Astrocyte (in vitro differentiated cells and primary cell): Measurements from ENCODE around the gene DLGAP1. TPM values are rescaled to one million over a fixed set of nuclear protein-coding genes. Genes with fewer than 3 reads are reported as not detected.

ENCODE experiments used
- DNase-seq: peaks from one replicate; pipeline ENCODE4 v3.0.0-alpha.2; 2010; ENCODE audit warnings: low read depth
- FAIRE-seq: peaks from 2 replicates; lab custom pipeline; 2011; peaks lifted over from hg19 to GRCh38; lab: Jason Lieb, UNC
- H2AFZ ChIP-seq: 2 replicates; pipeline ENCODE4 v1.6.0; 2012; ENCODE audit warnings: low read depth, low read length, inconsistent platforms
- H3K27ac ChIP-seq: 2 replicates; pipeline ENCODE4 v1.5.1; 2011; ENCODE audit warnings: low read depth, low read length, inconsistent platforms
- H3K27me3 ChIP-seq: 2 replicates; pipeline ENCODE4 v1.6.0; 2011; ENCODE audit warnings: low read length, inconsistent platforms; ENCODE audit not compliant: insufficient read depth
- H3K36me3 ChIP-seq: 2 replicates; pipeline ENCODE4 v1.5.1; 2011; ENCODE audit warnings: low read length, inconsistent platforms; ENCODE audit not compliant: insufficient read depth
- H3K4me1 ChIP-seq: 2 replicates; pipeline ENCODE4 v1.5.1; 2011; ENCODE audit warnings: low read length, inconsistent platforms; ENCODE audit not compliant: insufficient read depth
- H3K4me2 ChIP-seq: 2 replicates; pipeline ENCODE4 v1.6.0; 2012; ENCODE audit warnings: low read length, inconsistent platforms
- H3K4me3 ChIP-seq: 2 replicates; pipeline ENCODE4 v1.5.1; 2011; ENCODE audit warnings: low read depth, mild to moderate bottlenecking, low read length, inconsistent platforms; ENCODE audit not compliant: insufficient read depth
- H3K79me2 ChIP-seq: 2 replicates; pipeline ENCODE4 v1.6.0; 2012; ENCODE audit warnings: mild to moderate bottlenecking, low read length, inconsistent platforms; ENCODE audit not compliant: insufficient read depth
- H3K9ac ChIP-seq: 2 replicates; pipeline ENCODE4 v1.6.0; 2012; ENCODE audit warnings: mild to moderate bottlenecking, low read length, inconsistent platforms
- H3K9me3 ChIP-seq: 2 replicates; pipeline ENCODE4 v1.5.1; 2012; ENCODE audit warnings: low read depth, mild to moderate bottlenecking, low read length, inconsistent platforms; ENCODE audit not compliant: insufficient read depth
- H4K20me1 ChIP-seq: 2 replicates; pipeline ENCODE4 v1.6.0; 2012; ENCODE audit warnings: low read length, inconsistent platforms; ENCODE audit not compliant: insufficient read depth
- H3K27ac Mint-ChIP-seq: one replicate; pipeline ENCODE4 v1.8.0; 2021; ENCODE audit warnings: mild to moderate bottlenecking, mixed read lengths; ENCODE audit not compliant: unreplicated experiment
- H3K27me3 Mint-ChIP-seq: one replicate; pipeline ENCODE4 v1.8.0; 2021; ENCODE audit warnings: low read depth, mixed read lengths; ENCODE audit not compliant: unreplicated experiment
- H3K36me3 Mint-ChIP-seq: one replicate; pipeline ENCODE4 v1.8.0; 2021; ENCODE audit warnings: low read depth, mixed read lengths; ENCODE audit not compliant: unreplicated experiment
- H3K4me1 Mint-ChIP-seq: one replicate; pipeline ENCODE4 v1.8.0; 2021; ENCODE audit warnings: low read depth, mixed read lengths; ENCODE audit not compliant: unreplicated experiment
- H3K4me3 Mint-ChIP-seq: one replicate; pipeline ENCODE4 v1.8.0; 2021; ENCODE audit warnings: mild to moderate bottlenecking, moderate library complexity, mixed read lengths; ENCODE audit not compliant: unreplicated experiment
- H3K9me3 Mint-ChIP-seq: one replicate; pipeline ENCODE4 v1.8.0; 2021; ENCODE audit warnings: mild to moderate bottlenecking, mixed read lengths; ENCODE audit not compliant: unreplicated experiment
- EZH2 ChIP-seq: IDR thresholded peaks from 2 replicates; pipeline ENCODE4 v1.6.1; 2012; ENCODE audit warnings: mild to moderate bottlenecking, low read length, inconsistent platforms; ENCODE audit not compliant: insufficient read depth
- total RNA-seq: library from RNA; stranded (reverse); gene quantifications from 2 replicates; pipeline ENCODE4 v1.2.1, GENCODE V29; 2021
- TF ChIP-seq, protein P1 (sequence below): IDR thresholded peaks from 2 replicates; pipeline ENCODE4 v1.5.1; 2011; ENCODE audit warnings: low read depth, mild to moderate bottlenecking, inconsistent platforms, low read length, moderate library complexity; ENCODE audit not compliant: insufficient read depth

The DLGAP1 gene
- total RNA-seq, 1 donor from 2014 or later: 2.3 TPM

DNA sequence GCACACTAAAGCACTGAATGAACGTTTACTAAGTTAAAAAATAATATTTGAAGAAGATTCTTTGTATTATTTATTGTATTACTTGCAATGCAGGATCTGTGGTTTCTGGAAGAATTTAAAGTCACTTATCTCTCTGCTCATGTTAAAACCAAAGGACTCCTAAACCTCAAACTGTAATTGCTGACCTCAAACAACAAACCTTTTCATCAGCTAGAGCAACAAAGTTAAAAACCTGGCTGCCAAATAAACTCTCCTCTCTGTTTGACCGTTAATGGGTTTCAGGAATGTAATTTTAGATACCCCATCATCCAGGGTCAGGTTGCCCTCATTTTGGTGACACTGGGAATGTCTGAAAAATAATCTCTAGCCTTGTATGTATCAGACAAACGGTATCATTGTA, 766.0 kb downstream of the DLGAP1 start:
- no peak for FAIRE-seq
- H3K79me2 ChIP-seq: no peaks in the 10 kb centered on the region
- H3K4me2 ChIP-seq: peak overlapping the region; percentile 52

GRCh38 chr18:3688690-3689089, 766.4 kb downstream of the DLGAP1 start:
- no peak overlapping the region for H3K4me3 Mint-ChIP-seq

More for the DNA sequence above, 766.0 kb downstream of the DLGAP1 start:
- peak overlapping the region; percentile 92 for H3K27ac Mint-ChIP-seq
- Histone ChIP-seq H3K9me3 (no peaks in the 10 kb centered on the region), H3K4me1 (peaks cover 17% of the 10 kb centered on the region), H4K20me1 (no peaks in the 10 kb centered on the region), H3K4me3 (no peak overlapping the region), H3K27ac (peak overlapping the region; percentile 60), H2AFZ (no peak overlapping the region), H3K9ac (peak overlapping the region; percentile 15), H3K27me3 (no peaks in the 10 kb centered on the region), H3K36me3 (no peaks in the 10 kb centered on the region)
- no peak overlapping the region for H3K4me3 Mint-ChIP-seq
- no peaks in the 10 kb centered on the region for H3K27me3 Mint-ChIP-seq
- H3K4me1 Mint-ChIP-seq: peaks cover 17% of the 10 kb centered on the region
- no peaks in the 10 kb centered on the region for H3K36me3 Mint-ChIP-seq
- no peaks in the 10 kb centered on the region for H3K9me3 Mint-ChIP-seq
- peak; percentile 88 for DNase-seq
- no peak for TF ChIP-seq EZH2
- TF ChIP-seq, protein P1, sequence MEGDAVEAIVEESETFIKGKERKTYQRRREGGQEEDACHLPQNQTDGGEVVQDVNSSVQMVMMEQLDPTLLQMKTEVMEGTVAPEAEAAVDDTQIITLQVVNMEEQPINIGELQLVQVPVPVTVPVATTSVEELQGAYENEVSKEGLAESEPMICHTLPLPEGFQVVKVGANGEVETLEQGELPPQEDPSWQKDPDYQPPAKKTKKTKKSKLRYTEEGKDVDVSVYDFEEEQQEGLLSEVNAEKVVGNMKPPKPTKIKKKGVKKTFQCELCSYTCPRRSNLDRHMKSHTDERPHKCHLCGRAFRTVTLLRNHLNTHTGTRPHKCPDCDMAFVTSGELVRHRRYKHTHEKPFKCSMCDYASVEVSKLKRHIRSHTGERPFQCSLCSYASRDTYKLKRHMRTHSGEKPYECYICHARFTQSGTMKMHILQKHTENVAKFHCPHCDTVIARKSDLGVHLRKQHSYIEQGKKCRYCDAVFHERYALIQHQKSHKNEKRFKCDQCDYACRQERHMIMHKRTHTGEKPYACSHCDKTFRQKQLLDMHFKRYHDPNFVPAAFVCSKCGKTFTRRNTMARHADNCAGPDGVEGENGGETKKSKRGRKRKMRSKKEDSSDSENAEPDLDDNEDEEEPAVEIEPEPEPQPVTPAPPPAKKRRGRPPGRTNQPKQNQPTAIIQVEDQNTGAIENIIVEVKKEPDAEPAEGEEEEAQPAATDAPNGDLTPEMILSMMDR: no peak

DNA sequence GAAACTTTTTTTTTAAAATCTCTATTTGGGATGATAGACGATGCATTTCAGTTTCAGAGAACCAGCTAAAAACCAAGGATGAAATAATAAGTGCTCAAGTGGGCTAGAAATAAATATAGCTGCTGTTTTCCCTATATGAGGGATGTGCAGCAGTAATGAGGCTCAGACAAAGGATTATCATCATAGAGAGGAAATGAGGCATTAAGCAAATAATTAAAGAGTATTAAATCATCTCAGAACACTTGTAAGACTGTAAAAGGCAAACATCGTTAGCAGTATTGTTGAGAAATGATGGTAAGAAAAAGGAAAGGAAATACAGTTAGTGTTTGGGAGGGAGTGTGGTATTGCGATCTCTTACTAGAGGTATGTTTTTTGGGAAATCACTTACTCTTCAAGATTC, 771.6 kb downstream of the DLGAP1 start:
- Mint-ChIP-seq H3K4me3 (no peak overlapping the region), H3K4me1 (peaks cover 6% of the 10 kb centered on the region), H3K27ac (no peak overlapping the region), H3K36me3 (no peaks in the 10 kb centered on the region), H3K9me3 (peaks cover 7% of the 10 kb centered on the region), H3K27me3 (no peaks in the 10 kb centered on the region)
- H4K20me1 ChIP-seq: no peaks in the 10 kb centered on the region
- H3K36me3 ChIP-seq: no peaks in the 10 kb centered on the region
- DNase-seq (no peak), FAIRE-seq (no peak)
- H3K27me3 ChIP-seq: no peaks in the 10 kb centered on the region
- H2AFZ ChIP-seq: no peak overlapping the region
- H3K4me1 ChIP-seq: peaks cover 5% of the 10 kb centered on the region
- no peak overlapping the region for H3K27ac ChIP-seq
- no peaks in the 10 kb centered on the region for H3K9me3 ChIP-seq
- no peak overlapping the region for H3K9ac ChIP-seq
- no peak overlapping the region for H3K4me2 ChIP-seq
- TF ChIP-seq, protein P1: no peak
- TF ChIP-seq EZH2: no peak
- H3K4me3 ChIP-seq: no peak overlapping the region
- no peaks in the 10 kb centered on the region for H3K79me2 ChIP-seq

More at GRCh38 chr18:3688690-3689089, 766.4 kb downstream of the DLGAP1 start:
- no peaks in the 10 kb centered on the region for H3K36me3 ChIP-seq
- H4K20me1 ChIP-seq: no peaks in the 10 kb centered on the region
- no peak for TF ChIP-seq EZH2
- TF ChIP-seq, protein P1: no peak
- H3K9ac ChIP-seq: peak overlapping the region; percentile 15
- H3K4me3 ChIP-seq: no peak overlapping the region
- H3K27me3 ChIP-seq: no peaks in the 10 kb centered on the region
- peak overlapping the region; percentile 60 for H3K27ac ChIP-seq
- peak overlapping the region; percentile 52 for H3K4me2 ChIP-seq
- FAIRE-seq: peak; percentile 71
- Mint-ChIP-seq H3K36me3 (no peaks in the 10 kb centered on the region), H3K9me3 (no peaks in the 10 kb centered on the region), H3K27me3 (no peaks in the 10 kb centered on the region), H3K4me1 (peaks cover 17% of the 10 kb centered on the region), H3K27ac (peak overlapping the region; percentile 92)
- no peaks in the 10 kb centered on the region for H3K9me3 ChIP-seq
- DNase-seq: peak; percentile 98
- peaks cover 17% of the 10 kb centered on the region for H3K4me1 ChIP-seq
- no peaks in the 10 kb centered on the region for H3K79me2 ChIP-seq
- no peak overlapping the region for H2AFZ ChIP-seq
